Stimulated activated CD4-positive, alpha-beta T cell treated with anti-CD3 and anti-CD28 coated beads, Interleukin-1b, Interleukin-23, amount 100 ng/mL, for 1 hour (primary cell): ENCODE results near the gene HSPG2.
"Not testable (repeated sequence)": the region's sequence is repeated elsewhere in the genome, so short reads cannot be mapped to it uniquely, and the experiment has no call there.

Experiments used
- DNase-seq, 2 donors: peaks; one replicate each; pipeline ENCODE4 v3.0.0-alpha.2; 2020; ENCODE audit warnings: low read depth in 2 of 2

The HSPG2 gene

GRCh38 chr1:21843208-21843607 lies 93.9 kb downstream of the HSPG2 start:
- no peak for DNase-seq

GRCh38 chr1:21842606-21843162 lies 94.4 kb downstream of the HSPG2 start:
- DNase-seq, result no peak

- no peak for DNase-seq
Observed at GRCh38 chr1:21841852-21842466, 95.2 kb downstream of the HSPG2 start.

- DNase-seq, result no peak
Observed at GRCh38 chr1:21840981-21841380, 96.1 kb downstream of the HSPG2 start.

- no peak for DNase-seq
Observed at GRCh38 chr1:21839337-21840037, 97.6 kb downstream of the HSPG2 start.

GRCh38 chr1:21838359-21839157 lies 98.6 kb downstream of the HSPG2 start:
- DNase-seq, result no peak

- no peak for DNase-seq
Observed at GRCh38 chr1:21837476-21837875, 99.6 kb downstream of the HSPG2 start.

GRCh38 chr1:21836729-21837128 lies 100.4 kb downstream of the HSPG2 start:
- no peak for DNase-seq

- DNase-seq, result no peak
Observed at GRCh38 chr1:21836010-21836409, 101.1 kb downstream of the HSPG2 start.

GRCh38 chr1:21834666-21835065 lies 102.4 kb downstream of the HSPG2 start:
- DNase-seq, result no peak

GRCh38 chr1:21834094-21834493 lies 103.0 kb downstream of the HSPG2 start:
- DNase-seq, result no peak

- no peak for DNase-seq
Observed at GRCh38 chr1:21833392-21833976, 103.6 kb downstream of the HSPG2 start.

- no peak for DNase-seq
Observed at GRCh38 chr1:21831454-21831970, 105.6 kb downstream of the HSPG2 start.

- no peak for DNase-seq
Observed at GRCh38 chr1:21830792-21831453, 106.2 kb downstream of the HSPG2 start.

- no peak for DNase-seq
Observed at GRCh38 chr1:21829294-21829693, 107.8 kb downstream of the HSPG2 start.

GRCh38 chr1:21828506-21829210 lies 108.5 kb downstream of the HSPG2 start:
- DNase-seq, result no peak

GRCh38 chr1:21828075-21828474 lies 109.0 kb downstream of the HSPG2 start:
- DNase-seq, result no peak

- no peak for DNase-seq
Observed at GRCh38 chr1:21827141-21827679, 109.9 kb downstream of the HSPG2 start.

- DNase-seq, result not testable (repeated sequence)
Observed at GRCh38 chr1:21826694-21827093, 110.4 kb downstream of the HSPG2 start.

GRCh38 chr1:21825393-21825792 lies 111.7 kb downstream of the HSPG2 start:
- no peak for DNase-seq
